KG1 (cell line): Measurements from ENCODE around the gene SLC30A4.
"Not testable (repeated sequence)": the region's sequence is repeated elsewhere in the genome, so short reads cannot be mapped to it uniquely, and the experiment has no call there.

ENCODE experiments used
- DNase-seq: peaks from one replicate; lab custom pipeline; 2025; lab: John Stamatoyannopoulos, UW

Gene SLC30A4

GRCh38 chr15:45507143-45507542 is 15.4 kb downstream of the SLC30A4 start:
- not testable (repeated sequence) for DNase-seq

- no peak for DNase-seq
These were observed 23.1 kb downstream of the SLC30A4 start for GRCh38 chr15:45499426-45499825.

- no peak for DNase-seq
These were observed 23.9 kb downstream of the SLC30A4 start for GRCh38 chr15:45498701-45499100.

GRCh38 chr15:45497261-45497660 is 25.3 kb downstream of the SLC30A4 start:
- DNase-seq: no peak

- DNase-seq: no peak
These were observed 25.9 kb downstream of the SLC30A4 start for GRCh38 chr15:45496658-45497057.

- no peak for DNase-seq
These were observed 27.0 kb downstream of the SLC30A4 start for GRCh38 chr15:45495588-45495987.

GRCh38 chr15:45489690-45490238 is 32.8 kb downstream of the SLC30A4 start:
- DNase-seq: no peak

GRCh38 chr15:45486317-45486716 is 36.2 kb downstream of the SLC30A4 start:
- DNase-seq: no peak

GRCh38 chr15:45481135-45481534 is 41.4 kb downstream of the SLC30A4 start:
- no peak for DNase-seq

GRCh38 chr15:45476410-45476809 is 46.1 kb downstream of the SLC30A4 start:
- no peak for DNase-seq

GRCh38 chr15:45474799-45475198 is 47.8 kb downstream of the SLC30A4 start:
- no peak for DNase-seq

GRCh38 chr15:45473068-45473467 is 49.5 kb downstream of the SLC30A4 start:
- no peak for DNase-seq

GRCh38 chr15:45471151-45471550 is 51.4 kb downstream of the SLC30A4 start:
- DNase-seq: no peak

GRCh38 chr15:45469441-45469840 is 53.1 kb downstream of the SLC30A4 start:
- no peak for DNase-seq

GRCh38 chr15:45469027-45469426 is 53.5 kb downstream of the SLC30A4 start:
- DNase-seq: no peak

- DNase-seq: no peak
These were observed 54.3 kb downstream of the SLC30A4 start for GRCh38 chr15:45468294-45468693.

GRCh38 chr15:45458746-45459403 is 63.7 kb downstream of the SLC30A4 start:
- DNase-seq: peak; percentile 60

- DNase-seq: peak; percentile 91
These were observed 64.7 kb downstream of the SLC30A4 start for GRCh38 chr15:45457641-45458539.

- DNase-seq: no peak
These were observed 65.3 kb downstream of the SLC30A4 start for GRCh38 chr15:45457220-45457619.

GRCh38 chr15:45456212-45457106 is 66.1 kb downstream of the SLC30A4 start:
- peak; percentile 53 for DNase-seq

GRCh38 chr15:45454814-45455213 is 67.7 kb downstream of the SLC30A4 start:
- peak; percentile 57 for DNase-seq

GRCh38 chr15:45451265-45451664 is 71.3 kb downstream of the SLC30A4 start:
- DNase-seq: no peak
